ENCODE measurements around the gene PHLDA3. TPM values are rescaled to one million over a fixed set of nuclear protein-coding genes. Genes with fewer than 3 reads are reported as not detected.
A peak's percentile ranks its signal among the peaks of the same experiment; 100 is the strongest.

PHLDA3 gene
- total RNA-seq, 1 experiment from 2014 or later: 10.5 TPM

- no peaks in the 10 kb centered on the region for H3K27me3 Mint-ChIP-seq (ENCODE audit: insufficient read depth, unreplicated experiment)
- BruUV-seq (replicated peaks): no TSS peak
- Histone ChIP-seq H3K27me3 (replicated peaks; ENCODE audit: control insufficient read depth, insufficient read depth, low read length) (no peaks in the 10 kb centered on the region), H3K4me3 (ENCODE audit: low read depth, low read length) (no peak overlapping the region), H3K4me1 (peaks cover 64% of the 10 kb centered on the region), H3K9me3 (no peaks in the 10 kb centered on the region), H3K36me3 (ENCODE audit: control insufficient read depth, insufficient read depth, low read length) (no peaks in the 10 kb centered on the region)
- ChIA-PET POLR2A (interaction anchor here (1.0 to 2.9 kb wide), 5 partner anchors 9 to 35 kb away, joined by 3 to 20 read pairs (median 9); partner anchors contain the start of gene PHLDA3), CTCF (interaction anchor here (1.2 to 6.2 kb wide), 3 partner anchors 9 to 56 kb away, joined by 5 to 61 read pairs (median 46); no protein-coding TSS in a partner anchor)
- TF ChIP-seq CTCF (IDR thresholded peaks at IDR 0.05; ENCODE audit: insufficient read depth in 1 of 2, low read depth in 1 of 2, low read length in 1 of 2, severe bottlenecking in 1 of 2, unreplicated experiment in 1 of 2): no peak
- H3K36me3 Mint-ChIP-seq (ENCODE audit: insufficient read depth, unreplicated experiment): peaks cover 9% of the 10 kb centered on the region
- DNase-seq: no peak
- peak overlapping the region; percentile 97 for H3K27ac Mint-ChIP-seq (ENCODE audit: unreplicated experiment)
- peaks cover 32% of the 10 kb centered on the region for H3K4me1 Mint-ChIP-seq (ENCODE audit: low read depth, unreplicated experiment)
- H3K9me3 Mint-ChIP-seq (ENCODE audit: unreplicated experiment): no peaks in the 10 kb centered on the region
- intact Hi-C loops (cut with micrococcal nuclease; ENCODE audit: unreplicated experiment): no loop called here
- H3K4me3 Mint-ChIP-seq (ENCODE audit: unreplicated experiment): peak overlapping the region; percentile 65
Measured at GRCh38 chr1:201504179-201504631, 35.2 kb upstream of the PHLDA3 start.

- no peaks in the 10 kb centered on the region for H3K27me3 Mint-ChIP-seq (ENCODE audit: insufficient read depth, unreplicated experiment)
- Histone ChIP-seq H3K4me3 (ENCODE audit: low read depth, low read length) (no peak overlapping the region), H3K27me3 (replicated peaks; ENCODE audit: control insufficient read depth, insufficient read depth, low read length) (no peaks in the 10 kb centered on the region), H3K9me3 (no peaks in the 10 kb centered on the region), H3K4me1 (peaks cover 64% of the 10 kb centered on the region), H3K36me3 (ENCODE audit: control insufficient read depth, insufficient read depth, low read length) (no peaks in the 10 kb centered on the region)
- ChIA-PET CTCF (interaction anchor here (0.6 to 6.2 kb wide), 5 partner anchors 9 to 68 kb away, joined by 4 to 61 read pairs (median 9); no protein-coding TSS in a partner anchor), POLR2A (interaction anchor here (0.8 to 2.9 kb wide), 7 partner anchors 9 to 35 kb away, joined by 3 to 20 read pairs (median 5); partner anchors contain the start of gene PHLDA3)
- TSS peak; percentile 93 for BruUV-seq (replicated peaks)
- H3K27ac Mint-ChIP-seq (ENCODE audit: unreplicated experiment): peak overlapping the region; percentile 97
- no peak for TF ChIP-seq CTCF (IDR thresholded peaks at IDR 0.05; ENCODE audit: insufficient read depth in 1 of 2, low read depth in 1 of 2, low read length in 1 of 2, severe bottlenecking in 1 of 2, unreplicated experiment in 1 of 2)
- intact Hi-C loops (cut with micrococcal nuclease; ENCODE audit: unreplicated experiment): loop anchor here (1.0 kb wide), 2 partner anchors 9 to 10 kb away; no protein-coding TSS in a partner anchor
- peak; percentile 86 to 92 for DNase-seq
- H3K9me3 Mint-ChIP-seq (ENCODE audit: unreplicated experiment): no peaks in the 10 kb centered on the region
- H3K4me3 Mint-ChIP-seq (ENCODE audit: unreplicated experiment): peak overlapping the region; percentile 65
- peaks cover 9% of the 10 kb centered on the region for H3K36me3 Mint-ChIP-seq (ENCODE audit: insufficient read depth, unreplicated experiment)
- peaks cover 32% of the 10 kb centered on the region for H3K4me1 Mint-ChIP-seq (ENCODE audit: low read depth, unreplicated experiment)
Measured at GRCh38 chr1:201503397-201504176, 34.6 kb upstream of the PHLDA3 start.

- POLR2A ChIA-PET: interaction anchor here (2.9 kb wide), 1 partner anchor 21 kb away, joined by 20 read pairs; no protein-coding TSS in a partner anchor
- Mint-ChIP-seq H3K36me3 (ENCODE audit: insufficient read depth, unreplicated experiment) (peaks cover 14% of the 10 kb centered on the region), H3K9me3 (ENCODE audit: unreplicated experiment) (no peaks in the 10 kb centered on the region), H3K27me3 (ENCODE audit: insufficient read depth, unreplicated experiment) (no peaks in the 10 kb centered on the region), H3K4me3 (ENCODE audit: unreplicated experiment) (peak overlapping the region; percentile 7), H3K4me1 (ENCODE audit: low read depth, unreplicated experiment) (peaks cover 32% of the 10 kb centered on the region), H3K27ac (ENCODE audit: unreplicated experiment) (peak overlapping the region; percentile 97)
- BruUV-seq (replicated peaks): no TSS peak
- Histone ChIP-seq H3K4me1 (peaks cover 64% of the 10 kb centered on the region), H3K27me3 (replicated peaks; ENCODE audit: control insufficient read depth, insufficient read depth, low read length) (no peaks in the 10 kb centered on the region), H3K4me3 (ENCODE audit: low read depth, low read length) (no peak overlapping the region), H3K9me3 (no peaks in the 10 kb centered on the region), H3K36me3 (ENCODE audit: control insufficient read depth, insufficient read depth, low read length) (no peaks in the 10 kb centered on the region)
- CTCF ChIA-PET: interaction anchor here (0.5 to 6.2 kb wide), 4 partner anchors 10 to 141 kb away, joined by 3 to 61 read pairs (median 24); no protein-coding TSS in a partner anchor
- no peak for TF ChIP-seq CTCF (IDR thresholded peaks at IDR 0.05; ENCODE audit: insufficient read depth in 1 of 2, low read depth in 1 of 2, low read length in 1 of 2, severe bottlenecking in 1 of 2, unreplicated experiment in 1 of 2)
- intact Hi-C loops (cut with micrococcal nuclease; ENCODE audit: unreplicated experiment): no loop called here
- DNase-seq: no peak
Measured at GRCh38 chr1:201502511-201502857, 33.5 kb upstream of the PHLDA3 start.
